ENCODE measurements around the gene MEIS1.

The MEIS1 gene

GRCh38 chr2:66445076-66445924, 10.4 kb downstream of the MEIS1 start:
- no peak for DNase-seq

- no peak for DNase-seq
These were observed 11.3 kb downstream of the MEIS1 start for GRCh38 chr2:66445925-66446871.

DNA sequence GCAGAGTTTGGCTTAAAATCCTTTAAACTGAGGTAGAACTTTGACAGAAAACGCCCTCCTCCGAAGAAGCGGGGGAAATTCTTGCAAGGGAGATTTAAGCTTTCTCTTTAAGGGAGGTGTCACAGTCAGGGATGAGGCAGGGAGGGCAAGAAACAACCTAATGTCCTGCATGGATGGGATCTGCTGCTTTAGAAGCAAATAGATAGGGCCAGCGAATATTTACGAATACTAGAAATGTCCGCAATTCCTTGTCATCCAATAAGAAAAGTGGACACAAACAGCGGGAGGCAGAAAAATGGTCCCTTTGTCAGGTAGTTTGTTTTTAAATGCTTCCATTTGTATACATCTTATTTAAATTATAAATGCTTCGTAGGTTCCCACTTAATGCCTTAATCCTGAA, 12.0 kb downstream of the MEIS1 start:
- DNase-seq = no peak

DNA sequence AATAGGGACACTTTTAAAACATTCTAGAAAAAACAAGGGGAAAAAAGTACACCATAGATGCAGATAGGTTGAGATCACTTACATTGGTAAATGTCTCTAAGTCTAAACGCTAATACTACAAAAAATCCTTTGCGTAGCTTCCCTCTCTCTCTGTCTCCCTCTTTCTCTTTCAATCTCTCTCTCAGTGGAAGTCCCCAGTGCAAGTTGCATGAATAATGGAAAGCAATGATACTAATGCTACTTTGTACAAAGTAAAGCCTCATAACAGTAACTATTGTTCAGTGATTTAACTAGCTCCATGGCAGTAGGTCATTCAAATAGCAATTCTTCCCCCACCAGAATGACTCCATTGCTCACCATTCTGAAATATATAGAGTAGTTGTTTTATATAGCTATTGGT, 12.8 kb downstream of the MEIS1 start:
- no peak for DNase-seq

DNA sequence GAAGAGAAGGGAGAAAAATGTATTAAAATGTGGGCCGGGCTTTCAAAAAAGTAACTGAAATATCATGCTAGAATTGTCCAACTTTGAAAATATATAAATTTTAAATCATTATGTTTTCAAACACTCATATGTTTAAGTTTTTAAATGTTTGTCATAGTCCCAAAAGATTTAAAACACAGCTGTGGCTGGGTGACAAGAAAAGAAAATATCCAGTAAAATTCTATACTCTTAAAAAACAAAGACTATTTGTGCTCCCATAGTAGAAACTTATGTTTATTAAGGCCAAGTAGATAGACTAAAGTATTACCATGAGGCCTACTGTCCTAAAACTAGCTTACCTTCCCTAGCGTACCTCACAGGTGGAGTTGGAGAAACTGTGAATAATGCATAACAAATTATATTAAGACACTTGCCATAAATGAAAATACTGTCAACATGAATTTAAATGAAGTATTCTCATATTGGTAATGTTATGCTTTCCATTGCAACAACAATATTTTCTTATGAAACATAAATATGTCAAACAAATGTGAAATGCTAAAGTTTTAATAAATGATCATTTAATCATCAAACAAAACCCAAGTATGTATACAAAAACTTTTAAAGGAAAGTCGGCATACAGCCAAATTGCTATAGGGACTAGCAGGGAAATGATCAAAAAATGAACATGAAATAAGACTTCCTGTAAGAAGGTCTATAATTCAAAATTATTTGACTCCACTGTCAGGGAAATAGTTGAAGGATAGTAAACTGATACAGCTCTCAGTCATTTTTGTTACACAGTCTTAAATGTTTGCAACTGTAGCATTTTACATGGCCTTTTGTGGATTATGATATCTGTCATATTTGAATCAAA, 13.4 kb downstream of the MEIS1 start:
- DNase-seq = no peak

GRCh38 chr2:66452214-66452613, 17.3 kb downstream of the MEIS1 start:
- DNase-seq = no peak

GRCh38 chr2:66452917-66453316, 18.0 kb downstream of the MEIS1 start:
- DNase-seq = no peak

GRCh38 chr2:66455490-66455889, 20.6 kb downstream of the MEIS1 start:
- DNase-seq = no peak

GRCh38 chr2:66456183-66457041, 21.5 kb downstream of the MEIS1 start:
- no peak for DNase-seq

GRCh38 chr2:66457545-66457944, 22.6 kb downstream of the MEIS1 start:
- no peak for DNase-seq

- DNase-seq = no peak
These were observed 25.1 kb downstream of the MEIS1 start for GRCh38 chr2:66460031-66460430.

DNA sequence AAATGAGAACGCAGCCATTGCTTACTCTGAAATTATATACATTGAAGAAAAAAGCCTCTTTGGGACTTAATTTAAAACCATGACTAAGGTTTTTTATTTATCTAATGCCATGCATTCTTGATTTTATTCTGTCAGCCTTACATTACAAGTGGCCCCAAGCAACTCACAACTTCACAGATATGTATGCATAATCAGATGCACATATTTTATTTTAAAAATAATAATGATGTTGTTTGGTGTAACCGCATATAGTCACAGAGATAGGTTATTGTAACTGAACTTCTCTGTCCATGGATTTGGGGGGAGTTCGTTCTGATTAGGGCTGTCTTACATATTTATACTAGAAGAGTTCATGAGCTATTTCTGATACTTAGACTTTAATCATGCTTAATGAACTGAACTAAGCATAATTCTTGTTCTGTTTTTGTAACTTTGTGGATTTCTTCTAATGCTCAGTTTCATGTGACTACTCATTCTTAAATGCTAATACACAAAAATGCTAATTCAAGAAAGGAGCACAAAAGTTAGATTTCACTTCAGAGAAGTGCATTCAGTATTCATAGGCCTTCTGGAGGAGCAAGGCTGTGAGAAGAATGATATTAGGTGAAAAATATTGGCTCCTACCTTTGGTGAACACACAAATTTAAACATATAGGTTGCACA, 26.2 kb downstream of the MEIS1 start:
- DNase-seq = no peak

- DNase-seq = no peak
These were observed 27.0 kb downstream of the MEIS1 start for GRCh38 chr2:66461664-66462500.

DNA sequence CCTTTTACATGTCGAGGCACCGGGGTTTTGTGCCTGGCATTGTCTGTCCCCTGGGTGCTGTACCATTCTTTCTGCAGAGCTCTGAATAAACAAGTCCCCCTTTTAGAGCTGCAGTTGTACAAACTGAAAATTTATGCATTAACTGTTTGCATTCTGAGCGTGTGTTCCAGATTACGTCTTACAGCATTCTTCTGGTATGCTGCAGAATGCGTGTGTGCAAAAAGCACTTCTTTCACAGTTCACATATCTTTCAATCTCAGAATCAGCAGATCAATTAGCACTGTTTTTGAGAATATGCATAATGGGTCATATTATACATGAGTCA, 27.5 kb downstream of the MEIS1 start:
- no peak for DNase-seq

GRCh38 chr2:66463206-66463755, 28.4 kb downstream of the MEIS1 start:
- DNase-seq = no peak

GRCh38 chr2:66464930-66465637, 30.2 kb downstream of the MEIS1 start:
- no peak for DNase-seq

GRCh38 chr2:66466433-66466832, 31.5 kb downstream of the MEIS1 start:
- DNase-seq = no peak

DNA sequence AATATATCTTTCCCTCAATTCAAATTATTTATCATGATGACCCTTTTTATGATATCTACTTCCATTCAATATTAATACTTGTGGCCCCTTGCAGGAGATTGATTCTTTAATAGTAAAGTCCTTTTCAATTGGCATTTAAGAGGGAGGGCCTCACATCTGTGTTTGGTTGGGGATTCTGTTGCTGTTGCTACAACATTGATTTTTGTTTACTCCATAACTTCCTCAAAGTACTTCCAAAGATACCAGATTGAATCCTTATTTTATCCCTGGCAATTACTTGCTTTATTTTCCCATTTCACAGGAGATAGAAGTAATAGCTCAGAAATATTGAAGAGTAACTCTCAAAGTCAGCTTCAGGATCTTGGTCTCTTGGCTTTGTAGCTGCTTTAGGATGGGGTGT, 32.8 kb downstream of the MEIS1 start:
- DNase-seq = no peak

DNA sequence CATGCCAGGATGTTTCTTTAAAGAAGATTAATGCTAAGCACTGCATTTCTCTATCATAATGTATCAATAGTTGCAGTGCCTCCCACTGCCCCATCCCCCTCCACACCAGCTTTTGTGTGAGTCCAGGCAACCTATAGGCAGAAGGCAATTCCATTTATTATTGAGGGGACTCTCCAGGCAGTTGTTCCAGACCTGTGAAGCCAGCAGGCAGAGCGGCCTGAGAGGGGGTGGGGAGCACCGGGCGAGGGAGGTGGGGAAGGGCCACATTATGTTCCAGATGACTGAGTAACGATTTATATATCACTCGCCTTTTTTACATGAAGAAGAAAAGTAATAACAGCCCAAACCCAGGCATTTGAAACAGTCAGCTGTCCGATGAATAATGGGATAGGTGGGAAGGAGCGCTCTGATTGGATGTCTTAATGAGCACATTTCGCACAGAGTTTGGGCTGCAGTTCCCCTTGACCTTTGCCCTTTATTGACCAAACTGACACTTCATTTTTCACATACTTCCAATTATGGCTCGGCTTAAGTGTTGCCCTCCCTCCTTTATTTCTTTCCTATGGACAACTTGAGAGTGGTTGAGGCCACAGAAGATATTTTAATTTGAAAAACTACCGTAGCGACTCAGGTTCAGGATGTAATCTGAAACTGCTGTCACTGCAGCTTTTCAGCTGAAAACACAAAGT, 34.4 kb downstream of the MEIS1 start:
- DNase-seq = no peak
